ENCODE measurements around the gene GABRG3. TPM values are rescaled to one million over a fixed set of nuclear protein-coding genes. Genes with fewer than 3 reads are reported as not detected.

The GABRG3 gene
- total RNA-seq, 3 donors from 2014 or later: 0.15 to 0.33 TPM; not detected in 1

DNA sequence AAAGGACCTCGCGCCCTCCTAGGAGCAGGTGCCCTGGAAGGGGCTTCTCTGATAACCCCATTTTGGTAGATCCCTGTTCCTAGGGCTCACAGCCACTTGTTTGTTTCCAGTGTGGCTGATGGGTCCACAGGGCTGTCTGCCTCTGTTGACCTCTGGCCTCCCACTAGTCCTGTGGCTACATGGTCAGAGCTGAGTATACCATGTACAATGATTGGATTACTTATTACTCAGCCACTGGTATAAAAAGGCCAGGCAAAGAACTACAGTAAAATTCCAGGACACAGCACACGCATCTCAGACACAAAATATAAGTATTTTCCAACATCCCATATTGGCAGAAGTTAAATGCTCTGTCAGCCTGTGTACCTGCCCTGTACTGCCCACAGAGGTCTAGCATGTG, 277.3 kb downstream of the GABRG3 start:
- DNase-seq (ENCODE audit: low spot score in 2 of 2): no peak
- H3K36me3 ChIP-seq: no peaks in the 10 kb centered on the region
- no peaks in the 10 kb centered on the region for H3K27me3 ChIP-seq
- TF ChIP-seq POLR2AphosphoS5 (IDR thresholded peaks at IDR 0.05): no peak
- TF ChIP-seq POLR2A (IDR thresholded peaks at IDR 0.05): no peak
- TF ChIP-seq, protein P1, sequence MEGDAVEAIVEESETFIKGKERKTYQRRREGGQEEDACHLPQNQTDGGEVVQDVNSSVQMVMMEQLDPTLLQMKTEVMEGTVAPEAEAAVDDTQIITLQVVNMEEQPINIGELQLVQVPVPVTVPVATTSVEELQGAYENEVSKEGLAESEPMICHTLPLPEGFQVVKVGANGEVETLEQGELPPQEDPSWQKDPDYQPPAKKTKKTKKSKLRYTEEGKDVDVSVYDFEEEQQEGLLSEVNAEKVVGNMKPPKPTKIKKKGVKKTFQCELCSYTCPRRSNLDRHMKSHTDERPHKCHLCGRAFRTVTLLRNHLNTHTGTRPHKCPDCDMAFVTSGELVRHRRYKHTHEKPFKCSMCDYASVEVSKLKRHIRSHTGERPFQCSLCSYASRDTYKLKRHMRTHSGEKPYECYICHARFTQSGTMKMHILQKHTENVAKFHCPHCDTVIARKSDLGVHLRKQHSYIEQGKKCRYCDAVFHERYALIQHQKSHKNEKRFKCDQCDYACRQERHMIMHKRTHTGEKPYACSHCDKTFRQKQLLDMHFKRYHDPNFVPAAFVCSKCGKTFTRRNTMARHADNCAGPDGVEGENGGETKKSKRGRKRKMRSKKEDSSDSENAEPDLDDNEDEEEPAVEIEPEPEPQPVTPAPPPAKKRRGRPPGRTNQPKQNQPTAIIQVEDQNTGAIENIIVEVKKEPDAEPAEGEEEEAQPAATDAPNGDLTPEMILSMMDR (IDR thresholded peaks at IDR 0.05): no peak
- H3K4me3 ChIP-seq: no peak overlapping the region
- no peak overlapping the region for H3K27ac ChIP-seq
- intact Hi-C loops (cut with DNase I; ENCODE audit: low total_unique reads): no loop called here
- no peaks in the 10 kb centered on the region for H3K4me1 ChIP-seq
- peaks cover 0 to 6% of the 10 kb centered on the region in 2 donors for H3K9me3 ChIP-seq

DNA sequence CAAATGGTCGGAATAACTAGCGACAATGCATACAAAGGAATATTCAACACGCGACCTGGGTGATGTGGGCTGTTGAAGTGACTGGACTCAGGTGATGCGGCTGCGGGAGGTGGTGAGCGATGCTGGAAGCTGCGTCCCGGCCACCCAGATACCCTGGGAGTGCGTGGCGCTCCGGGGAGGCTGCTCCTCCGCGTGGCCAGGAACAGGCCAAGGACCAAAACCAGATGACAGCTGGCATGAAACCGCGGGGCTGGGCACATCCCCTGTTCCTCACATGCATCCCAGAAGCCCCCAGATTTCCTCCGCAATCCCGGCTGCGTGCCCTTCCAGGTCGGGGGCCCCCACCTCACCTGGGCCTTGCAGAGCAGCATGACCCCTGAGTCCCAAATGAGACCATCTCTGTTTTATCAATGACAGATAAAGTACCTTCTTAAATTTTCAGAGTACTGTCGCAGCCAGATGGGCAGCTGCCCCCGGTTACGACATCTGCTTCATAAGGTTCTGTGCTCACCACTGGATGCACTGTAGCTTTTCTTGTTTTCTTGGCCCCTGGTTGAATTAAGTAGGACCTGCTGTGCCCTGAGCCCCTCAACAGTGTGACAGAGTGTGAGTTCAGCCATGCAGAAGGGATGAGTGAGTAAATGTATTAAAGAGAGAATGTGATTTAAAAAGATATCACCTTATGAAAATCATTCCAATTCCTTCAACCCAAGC, 278.2 kb downstream of the GABRG3 start:
- TF ChIP-seq POLR2A (IDR thresholded peaks at IDR 0.05) (no peak), POLR2AphosphoS5 (IDR thresholded peaks at IDR 0.05) (no peak)
- TF ChIP-seq, protein P1 (IDR thresholded peaks at IDR 0.05): no peak
- no peaks in the 10 kb centered on the region for H3K36me3 ChIP-seq
- no peaks in the 10 kb centered on the region for H3K4me1 ChIP-seq
- no peak overlapping the region for H3K4me3 ChIP-seq
- intact Hi-C loops (cut with DNase I; ENCODE audit: low total_unique reads): no loop called here
- DNase-seq (ENCODE audit: low spot score in 2 of 2): no peak
- peaks cover 0 to 6% of the 10 kb centered on the region in 2 donors for H3K9me3 ChIP-seq
- H3K27me3 ChIP-seq: no peaks in the 10 kb centered on the region
- no peak overlapping the region for H3K27ac ChIP-seq

DNA sequence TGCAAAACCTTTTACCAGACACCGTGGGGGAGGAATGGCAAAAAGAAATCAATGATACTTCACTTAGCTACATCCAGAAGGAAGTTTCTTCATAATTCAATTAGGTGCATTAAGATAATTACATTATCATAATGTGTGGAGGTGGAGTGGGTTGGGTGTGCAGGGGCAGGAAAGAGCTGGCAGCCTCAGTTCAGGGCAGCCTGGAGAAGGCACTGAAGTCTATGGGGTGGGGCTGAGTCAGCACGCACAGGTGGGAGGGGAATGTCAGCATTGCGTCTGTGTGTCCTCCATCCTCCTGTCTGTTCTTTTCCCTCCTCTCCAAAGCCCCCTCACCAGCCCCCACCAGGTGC, 278.8 kb downstream of the GABRG3 start:
- Histone ChIP-seq H3K4me3 (no peak overlapping the region), H3K27ac (no peak overlapping the region), H3K36me3 (no peaks in the 10 kb centered on the region), H3K4me1 (no peaks in the 10 kb centered on the region), H3K27me3 (no peaks in the 10 kb centered on the region), H3K9me3 (peaks cover 0 to 6% of the 10 kb centered on the region in 2 donors)
- DNase-seq (ENCODE audit: low spot score in 2 of 2): no peak
- TF ChIP-seq POLR2A (IDR thresholded peaks at IDR 0.05) (no peak), POLR2AphosphoS5 (IDR thresholded peaks at IDR 0.05) (no peak)
- TF ChIP-seq, protein P1 (IDR thresholded peaks at IDR 0.05): no peak
- intact Hi-C loops (cut with DNase I; ENCODE audit: low total_unique reads): no loop called here

DNA sequence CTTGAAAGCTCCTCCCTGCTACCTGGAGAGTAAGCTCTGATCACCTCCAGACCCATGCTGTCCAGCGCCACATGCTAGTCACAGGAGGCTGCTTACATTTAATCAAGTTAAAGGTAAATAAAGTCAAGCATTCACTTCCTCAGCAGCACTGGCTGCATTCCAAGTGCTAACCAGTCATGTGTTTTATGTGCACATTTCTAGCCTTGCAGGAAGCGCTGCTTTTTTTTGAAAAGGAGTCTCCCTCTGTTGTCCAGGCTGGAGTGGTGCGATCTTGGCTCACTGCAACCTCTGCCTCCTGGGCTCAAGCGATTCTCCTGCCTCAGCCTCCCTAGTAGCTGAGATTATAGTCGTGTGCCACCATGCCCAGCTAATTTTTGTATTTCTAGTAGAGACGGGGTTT, 279.2 kb downstream of the GABRG3 start:
- Histone ChIP-seq H3K9me3 (peaks cover 0 to 6% of the 10 kb centered on the region in 2 donors), H3K4me1 (no peaks in the 10 kb centered on the region), H3K27me3 (no peaks in the 10 kb centered on the region), H3K36me3 (no peaks in the 10 kb centered on the region), H3K27ac (no peak overlapping the region), H3K4me3 (no peak overlapping the region)
- TF ChIP-seq, protein P1 (IDR thresholded peaks at IDR 0.05): no peak
- no peak for TF ChIP-seq POLR2A (IDR thresholded peaks at IDR 0.05)
- DNase-seq (ENCODE audit: low spot score in 2 of 2): no peak
- intact Hi-C loops (cut with DNase I; ENCODE audit: low total_unique reads): no loop called here

DNA sequence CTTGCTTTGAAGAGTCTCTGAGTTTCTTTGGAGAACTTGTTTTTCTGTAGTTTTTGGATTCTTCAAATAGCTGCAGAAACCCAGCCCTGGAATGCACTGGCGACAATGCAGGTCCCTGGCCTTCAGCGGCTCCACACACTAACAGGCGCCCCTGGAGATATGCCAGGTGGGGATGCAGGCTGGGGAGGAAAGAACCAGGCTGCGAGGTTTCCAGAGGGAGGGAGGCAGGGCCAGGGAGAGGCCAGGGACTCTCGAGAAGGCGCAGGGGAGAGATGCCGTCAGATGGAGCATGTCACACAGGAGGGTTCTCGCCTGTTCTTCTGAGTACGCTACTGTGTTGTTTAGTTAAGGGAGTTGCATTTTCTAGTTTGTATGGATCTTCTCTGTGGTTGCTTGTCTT, 283.1 kb downstream of the GABRG3 start:
- intact Hi-C loops (cut with DNase I; ENCODE audit: low total_unique reads): no loop called here
- no peak overlapping the region for H3K4me3 ChIP-seq
- H3K4me1 ChIP-seq: no peaks in the 10 kb centered on the region
- H3K27ac ChIP-seq: no peak overlapping the region
- no peaks in the 10 kb centered on the region for H3K9me3 ChIP-seq
- H3K27me3 ChIP-seq: no peaks in the 10 kb centered on the region
- no peaks in the 10 kb centered on the region for H3K36me3 ChIP-seq
- DNase-seq (ENCODE audit: low spot score in 2 of 2): no peak
- no peak for TF ChIP-seq POLR2A (IDR thresholded peaks at IDR 0.05)
- TF ChIP-seq, protein P1 (IDR thresholded peaks at IDR 0.05): no peak
- TF ChIP-seq POLR2AphosphoS5 (IDR thresholded peaks at IDR 0.05): no peak

Measured in breast epithelium (tissue), 4 donors.